ENCODE results near the gene HPF1.
A peak's percentile ranks its signal among the peaks of the same experiment; 100 is the strongest.

The HPF1 gene

DNA sequence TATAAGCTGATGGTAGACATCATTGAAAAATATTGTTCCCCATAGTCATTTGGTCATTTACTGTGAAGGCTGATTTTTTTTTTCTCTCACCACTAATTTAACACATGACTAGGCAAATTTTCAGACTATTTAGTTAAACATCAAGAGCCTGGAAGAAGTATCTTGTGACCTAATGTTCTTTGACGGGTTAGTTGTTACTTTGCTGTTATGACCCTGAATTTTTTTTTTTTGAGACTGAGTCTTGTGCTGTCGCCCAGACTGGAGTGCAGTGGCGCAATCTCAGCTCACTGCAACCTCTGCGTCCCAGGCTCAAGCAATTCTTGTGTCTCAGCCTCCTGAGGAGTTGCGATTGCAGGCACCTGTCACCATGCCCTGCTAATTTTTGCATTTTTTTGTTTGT, 67.0 kb downstream of the HPF1 start:
- Histone ChIP-seq H2BK12ac (ENCODE audit: low read length in 2 of 2) (no peak overlapping the region), H3K14ac (ENCODE audit: low read length in 2 of 2) (no peak overlapping the region), H2BK5ac (ENCODE audit: low read depth, low read length, poor library complexity, severe bottlenecking) (no peak overlapping the region), H3K9ac (ENCODE audit: low read length) (no peak overlapping the region), H2BK15ac (ENCODE audit: low read depth, poor library complexity, severe bottlenecking) (no peak overlapping the region), H3K18ac (ENCODE audit: low read depth in 1 of 2, low read length in 2 of 2) (no peak overlapping the region), H3K23ac (ENCODE audit: low read length in 2 of 2) (no peak overlapping the region), H3K4ac (ENCODE audit: low read depth in 1 of 2, low read length in 2 of 2) (no peak overlapping the region), H3K4me1 (ENCODE audit: control insufficient read depth, insufficient read depth, low read depth, low read length) (no peaks in the 10 kb centered on the region), H3K9me3 (ENCODE audit: control insufficient read depth, low read length) (no peaks in the 10 kb centered on the region), H3K79me1 (replicated peaks; ENCODE audit: low read length, poor library complexity, severe bottlenecking) (peaks cover 12% of the 10 kb centered on the region), H3K27ac (ENCODE audit: low read length, poor library complexity, severe bottlenecking) (no peak overlapping the region), H3K4me2 (ENCODE audit: low read length, poor library complexity, severe bottlenecking) (no peak overlapping the region), H2AK5ac (ENCODE audit: low read length, severe bottlenecking) (no peak overlapping the region), H3K4me3 (ENCODE audit: insufficient read depth in 1 of 2, low read depth in 1 of 2, low read length in 2 of 2) (no peak overlapping the region), H3K27me3 (ENCODE audit: control insufficient read depth in 1 of 2, insufficient read depth in 1 of 2, low read length in 2 of 2) (no peaks in the 10 kb centered on the region), H2AFZ (ENCODE audit: low read depth, low read length) (no peak overlapping the region), H2BK120ac (ENCODE audit: low read depth, low read length) (no peak overlapping the region), H4K8ac (ENCODE audit: low read length) (no peak overlapping the region), H3K36me3 (ENCODE audit: control insufficient read depth in 1 of 2, insufficient read depth in 2 of 2, low read depth in 1 of 2, low read length in 2 of 2) (peaks cover 6 to 69% of the 10 kb centered on the region in 2 experiments), H4K91ac (ENCODE audit: low read length) (no peak overlapping the region)
- DNase-seq: peak; percentile 19
- 90% methylated on average over 5 of the region's 5 CpGs for WGBS

DNA sequence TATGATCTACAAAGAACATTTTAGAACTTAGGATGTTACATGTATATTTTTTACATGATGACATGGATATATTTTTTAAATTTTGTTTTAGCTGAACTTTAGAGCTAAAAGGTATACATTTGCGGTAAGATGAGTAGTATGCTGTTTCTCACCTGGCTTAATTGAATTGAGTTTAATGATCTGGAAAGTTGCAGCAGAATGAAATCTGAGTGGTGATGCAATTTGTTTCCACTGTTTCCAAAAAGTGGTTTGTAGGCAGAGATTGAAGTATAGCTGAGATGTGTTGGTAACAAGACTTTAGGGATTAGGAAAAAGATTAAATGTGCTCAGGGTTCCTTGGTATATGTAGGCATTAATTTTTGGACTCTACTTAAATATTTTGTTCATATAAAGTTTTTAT, 68.1 kb downstream of the HPF1 start:
- Histone ChIP-seq H3K36me3 (ENCODE audit: control insufficient read depth in 1 of 2, insufficient read depth in 2 of 2, low read depth in 1 of 2, low read length in 2 of 2) (peaks cover 6 to 75% of the 10 kb centered on the region in 2 experiments), H3K4me3 (ENCODE audit: insufficient read depth in 1 of 2, low read depth in 1 of 2, low read length in 2 of 2) (no peak overlapping the region), H3K27ac (ENCODE audit: low read length, poor library complexity, severe bottlenecking) (no peak overlapping the region), H4K91ac (ENCODE audit: low read length) (no peak overlapping the region), H3K4me2 (ENCODE audit: low read length, poor library complexity, severe bottlenecking) (no peak overlapping the region), H3K9me3 (ENCODE audit: control insufficient read depth, low read length) (no peaks in the 10 kb centered on the region), H3K79me1 (replicated peaks; ENCODE audit: low read length, poor library complexity, severe bottlenecking) (peaks cover 16% of the 10 kb centered on the region), H4K8ac (ENCODE audit: low read length) (no peak overlapping the region), H3K14ac (ENCODE audit: low read length in 2 of 2) (no peak overlapping the region), H3K9ac (ENCODE audit: low read length) (no peak overlapping the region), H2BK120ac (ENCODE audit: low read depth, low read length) (no peak overlapping the region), H3K27me3 (ENCODE audit: control insufficient read depth in 1 of 2, insufficient read depth in 1 of 2, low read length in 2 of 2) (no peaks in the 10 kb centered on the region), H3K4ac (ENCODE audit: low read depth in 1 of 2, low read length in 2 of 2) (no peak overlapping the region), H2BK15ac (ENCODE audit: low read depth, poor library complexity, severe bottlenecking) (no peak overlapping the region), H2AFZ (ENCODE audit: low read depth, low read length) (no peak overlapping the region), H3K18ac (ENCODE audit: low read depth in 1 of 2, low read length in 2 of 2) (no peak overlapping the region), H2BK12ac (ENCODE audit: low read length in 2 of 2) (no peak overlapping the region), H2AK5ac (ENCODE audit: low read length, severe bottlenecking) (no peak overlapping the region), H3K23ac (ENCODE audit: low read length in 2 of 2) (no peak overlapping the region), H3K4me1 (ENCODE audit: control insufficient read depth, insufficient read depth, low read depth, low read length) (no peaks in the 10 kb centered on the region), H2BK5ac (ENCODE audit: low read depth, low read length, poor library complexity, severe bottlenecking) (no peak overlapping the region)
- WGBS: 100% methylated on average over 1 of the region's 1 CpG
- DNase-seq: no peak

DNA sequence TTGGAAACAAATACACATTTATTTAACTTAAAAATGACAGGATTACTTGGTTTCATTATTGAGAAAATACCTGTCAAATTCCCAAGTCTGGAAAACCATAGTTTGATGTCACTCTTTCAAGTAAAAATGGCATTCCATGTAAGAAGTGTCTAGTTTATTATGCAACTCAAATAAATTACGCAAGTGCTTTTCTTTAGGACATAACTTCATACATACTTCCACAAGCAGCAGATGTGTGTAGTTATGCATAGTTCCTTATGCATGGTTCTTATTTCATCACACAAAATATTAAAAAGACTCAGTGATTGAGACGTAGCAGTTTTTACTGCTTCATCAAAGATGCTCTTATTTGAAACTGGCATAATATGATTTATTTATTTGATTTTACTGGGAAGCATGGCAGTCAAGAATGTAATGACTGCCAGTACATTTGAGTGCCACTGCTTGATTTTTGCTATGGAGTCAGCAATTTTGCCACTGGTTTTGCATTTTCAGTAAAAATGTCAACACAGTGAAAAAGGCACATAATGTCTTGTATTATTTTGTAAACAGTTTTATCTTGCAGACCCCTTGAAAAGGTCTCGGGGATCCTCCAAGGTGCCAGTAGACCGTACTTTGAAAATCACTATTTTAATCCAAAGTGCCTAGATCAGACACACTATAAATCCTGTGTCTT, 75.2 kb downstream of the HPF1 start:
- WGBS: no CpG with 5 or more reads among the region's 4 CpGs
- H4K8ac ChIP-seq (ENCODE audit: low read length): no peak overlapping the region

More for the DNA sequence above, 75.2 kb downstream of the HPF1 start:
- Histone ChIP-seq H4K91ac (ENCODE audit: low read length) (no peak overlapping the region), H3K27me3 (ENCODE audit: control insufficient read depth in 1 of 2, insufficient read depth in 1 of 2, low read length in 2 of 2) (no peaks in the 10 kb centered on the region), H3K4me1 (ENCODE audit: control insufficient read depth, insufficient read depth, low read depth, low read length) (no peaks in the 10 kb centered on the region), H3K9me3 (ENCODE audit: control insufficient read depth, low read length) (no peaks in the 10 kb centered on the region), H3K27ac (ENCODE audit: low read length, poor library complexity, severe bottlenecking) (no peak overlapping the region), H3K9ac (ENCODE audit: low read length) (no peak overlapping the region), H3K4me2 (ENCODE audit: low read length, poor library complexity, severe bottlenecking) (no peak overlapping the region), H3K14ac (ENCODE audit: low read length in 2 of 2) (no peak overlapping the region), H2AK5ac (ENCODE audit: low read length, severe bottlenecking) (no peak overlapping the region), H2BK5ac (ENCODE audit: low read depth, low read length, poor library complexity, severe bottlenecking) (no peak overlapping the region), H2BK120ac (ENCODE audit: low read depth, low read length) (no peak overlapping the region), H2AFZ (ENCODE audit: low read depth, low read length) (no peak overlapping the region), H3K23ac (ENCODE audit: low read length in 2 of 2) (no peak overlapping the region), H3K79me1 (replicated peaks; ENCODE audit: low read length, poor library complexity, severe bottlenecking) (peaks cover 17% of the 10 kb centered on the region), H3K36me3 (ENCODE audit: control insufficient read depth in 1 of 2, insufficient read depth in 2 of 2, low read depth in 1 of 2, low read length in 2 of 2) (peaks cover 6 to 57% of the 10 kb centered on the region in 2 experiments), H3K4ac (ENCODE audit: low read depth in 1 of 2, low read length in 2 of 2) (no peak overlapping the region), H3K18ac (ENCODE audit: low read depth in 1 of 2, low read length in 2 of 2) (no peak overlapping the region), H2BK15ac (ENCODE audit: low read depth, poor library complexity, severe bottlenecking) (no peak overlapping the region), H3K4me3 (ENCODE audit: insufficient read depth in 1 of 2, low read depth in 1 of 2, low read length in 2 of 2) (no peak overlapping the region), H2BK12ac (ENCODE audit: low read length in 2 of 2) (no peak overlapping the region)
- DNase-seq: peak; percentile 25

Data from mesenchymal stem cell (in vitro differentiated cells and primary cell).